Calu3 (cell line): ENCODE measurements around the gene SQSTM1. TPM values are rescaled to one million over a fixed set of nuclear protein-coding genes. Genes with fewer than 3 reads are reported as not detected.

Experiments
- BruUV-seq: library from RNA; stranded (reverse); fragments of 400-500 nt; replicated peaks from 2 replicates; lab custom pipeline; 2021; lab: Mats Ljungman, UMichigan
- CTCF ChIA-PET: fragments of 300-600 bp; sonication (Branson Sonifier 250); formaldehyde crosslinking; loops from one replicate; lab custom pipeline; 2022; ENCODE audit warnings: antibody characterized with exemption; lab: Charles Lee
- DNase-seq: peaks from one replicate; pipeline ENCODE4 v3.0.0; 2022
- H3K27ac Mint-ChIP-seq: one replicate; pipeline ENCODE4 v1.8.0; 2022; ENCODE audit warnings: mixed read lengths; ENCODE audit not compliant: unreplicated experiment
- H3K27me3 Mint-ChIP-seq: one replicate; pipeline ENCODE4 v1.8.0; 2022; ENCODE audit warnings: mixed read lengths; ENCODE audit not compliant: unreplicated experiment
- H3K36me3 Mint-ChIP-seq: one replicate; pipeline ENCODE4 v1.8.0; 2022; ENCODE audit warnings: mild to moderate bottlenecking, moderate library complexity, mixed read lengths; ENCODE audit not compliant: insufficient read depth, unreplicated experiment
- H3K4me1 Mint-ChIP-seq: one replicate; pipeline ENCODE4 v1.8.0; 2022; ENCODE audit warnings: mild to moderate bottlenecking, low read depth, mixed read lengths; ENCODE audit not compliant: unreplicated experiment
- H3K4me3 Mint-ChIP-seq: one replicate; pipeline ENCODE4 v1.8.0; 2022; ENCODE audit warnings: mild to moderate bottlenecking, low read depth, moderate library complexity, mixed read lengths; ENCODE audit not compliant: unreplicated experiment
- H3K9me3 Mint-ChIP-seq: one replicate; pipeline ENCODE4 v1.8.0; 2022; ENCODE audit warnings: low read depth, mixed read lengths; ENCODE audit not compliant: unreplicated experiment
- intact Hi-C: fragments of 100-400 bp; cut with micrococcal nuclease; formaldehyde crosslinking; loops from one replicate; pipeline ENCODE4 v1.10.0; 2022; ENCODE audit not compliant: unreplicated experiment
- total RNA-seq: library from RNA; stranded (reverse); gene quantifications from 2 replicates; pipeline ENCODE4 v1.2.3, GENCODE V29; 2022
- TF ChIP-seq, protein P1 (sequence below): fragments of 200-600 bp; IDR thresholded peaks from one replicate; pipeline ENCODE4 v1.8.0; 2022; ENCODE audit warnings: antibody characterized with exemption; ENCODE audit not compliant: unreplicated experiment

SQSTM1 gene
- total RNA-seq, 1 experiment from 2014 or later: 1,023 TPM

DNA sequence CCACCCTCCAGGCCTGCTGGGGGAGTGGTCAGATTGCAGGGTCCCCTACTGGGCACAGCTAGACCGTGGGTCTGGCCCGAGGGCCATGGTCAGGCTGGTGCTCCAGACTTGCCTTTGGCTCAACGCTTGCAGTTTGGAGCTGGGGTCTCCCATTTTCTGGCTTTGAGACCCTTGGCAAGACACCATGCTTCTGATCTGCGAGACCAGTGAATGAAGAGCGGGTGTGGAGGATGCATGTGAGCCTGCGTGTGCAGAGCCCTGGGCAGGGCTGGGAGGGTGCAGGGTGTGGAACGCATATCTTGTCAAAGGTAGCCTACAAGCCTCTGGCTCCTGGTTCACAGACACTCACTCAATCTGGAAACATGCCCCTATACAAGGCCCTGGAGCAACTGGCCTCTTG is 44.0 kb downstream of the SQSTM1 start:
- H3K36me3 Mint-ChIP-seq: peaks cover 57% of the 10 kb centered on the region
- no TSS peak for BruUV-seq
- H3K27me3 Mint-ChIP-seq: no peaks in the 10 kb centered on the region
- no peak overlapping the region for H3K4me3 Mint-ChIP-seq
- no peak for DNase-seq
- TF ChIP-seq, protein P1, sequence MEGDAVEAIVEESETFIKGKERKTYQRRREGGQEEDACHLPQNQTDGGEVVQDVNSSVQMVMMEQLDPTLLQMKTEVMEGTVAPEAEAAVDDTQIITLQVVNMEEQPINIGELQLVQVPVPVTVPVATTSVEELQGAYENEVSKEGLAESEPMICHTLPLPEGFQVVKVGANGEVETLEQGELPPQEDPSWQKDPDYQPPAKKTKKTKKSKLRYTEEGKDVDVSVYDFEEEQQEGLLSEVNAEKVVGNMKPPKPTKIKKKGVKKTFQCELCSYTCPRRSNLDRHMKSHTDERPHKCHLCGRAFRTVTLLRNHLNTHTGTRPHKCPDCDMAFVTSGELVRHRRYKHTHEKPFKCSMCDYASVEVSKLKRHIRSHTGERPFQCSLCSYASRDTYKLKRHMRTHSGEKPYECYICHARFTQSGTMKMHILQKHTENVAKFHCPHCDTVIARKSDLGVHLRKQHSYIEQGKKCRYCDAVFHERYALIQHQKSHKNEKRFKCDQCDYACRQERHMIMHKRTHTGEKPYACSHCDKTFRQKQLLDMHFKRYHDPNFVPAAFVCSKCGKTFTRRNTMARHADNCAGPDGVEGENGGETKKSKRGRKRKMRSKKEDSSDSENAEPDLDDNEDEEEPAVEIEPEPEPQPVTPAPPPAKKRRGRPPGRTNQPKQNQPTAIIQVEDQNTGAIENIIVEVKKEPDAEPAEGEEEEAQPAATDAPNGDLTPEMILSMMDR: no peak
- H3K4me1 Mint-ChIP-seq: no peaks in the 10 kb centered on the region
- intact Hi-C loops: no loop called here
- CTCF ChIA-PET: no interaction called here
- H3K27ac Mint-ChIP-seq: no peak overlapping the region
- peaks cover 3% of the 10 kb centered on the region for H3K9me3 Mint-ChIP-seq

DNA sequence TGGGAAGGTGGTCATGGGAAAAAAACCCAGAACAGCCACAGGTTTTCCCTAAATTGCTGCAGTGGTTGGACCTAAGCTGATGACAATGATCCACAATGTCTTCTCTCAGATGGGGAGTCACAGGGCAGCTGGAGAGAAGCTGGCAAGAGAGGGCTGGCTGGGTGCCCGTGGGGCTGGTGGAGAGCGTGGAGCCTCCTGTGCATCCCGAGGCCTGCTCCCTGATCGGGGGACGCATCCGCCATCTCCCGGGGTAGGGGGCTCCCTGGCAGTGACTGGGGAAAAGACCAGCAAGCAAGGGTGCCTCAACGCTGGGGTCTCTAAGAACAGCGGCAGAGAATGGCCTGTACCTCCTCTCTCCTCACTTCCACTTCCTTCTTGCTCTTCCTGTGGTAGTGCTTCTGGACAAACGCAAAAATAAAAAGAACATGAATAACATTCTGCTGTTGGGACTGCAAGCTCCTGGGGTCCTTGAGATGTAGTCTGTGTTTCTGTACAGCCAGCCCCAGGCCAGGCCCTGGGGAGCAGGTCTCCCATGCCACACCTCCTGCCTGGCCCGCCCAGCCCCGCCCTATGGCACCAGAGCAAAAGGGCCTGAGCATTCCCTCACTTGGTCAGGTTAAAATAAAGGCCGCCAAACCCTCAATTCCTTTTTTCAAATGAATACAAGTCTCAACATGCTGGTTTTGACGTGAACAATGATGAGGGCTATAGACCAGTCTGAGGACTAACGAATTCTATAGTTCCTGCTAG is 45.0 kb downstream of the SQSTM1 start:
- DNase-seq: no peak
- no TSS peak for BruUV-seq
- H3K4me1 Mint-ChIP-seq: no peaks in the 10 kb centered on the region
- intact Hi-C loops: no loop called here
- CTCF ChIA-PET: no interaction called here
- peaks cover 3% of the 10 kb centered on the region for H3K9me3 Mint-ChIP-seq
- TF ChIP-seq, protein P1: no peak
- H3K27ac Mint-ChIP-seq: no peak overlapping the region
- H3K27me3 Mint-ChIP-seq: no peaks in the 10 kb centered on the region
- no peak overlapping the region for H3K4me3 Mint-ChIP-seq
- peaks cover 60% of the 10 kb centered on the region for H3K36me3 Mint-ChIP-seq

DNA sequence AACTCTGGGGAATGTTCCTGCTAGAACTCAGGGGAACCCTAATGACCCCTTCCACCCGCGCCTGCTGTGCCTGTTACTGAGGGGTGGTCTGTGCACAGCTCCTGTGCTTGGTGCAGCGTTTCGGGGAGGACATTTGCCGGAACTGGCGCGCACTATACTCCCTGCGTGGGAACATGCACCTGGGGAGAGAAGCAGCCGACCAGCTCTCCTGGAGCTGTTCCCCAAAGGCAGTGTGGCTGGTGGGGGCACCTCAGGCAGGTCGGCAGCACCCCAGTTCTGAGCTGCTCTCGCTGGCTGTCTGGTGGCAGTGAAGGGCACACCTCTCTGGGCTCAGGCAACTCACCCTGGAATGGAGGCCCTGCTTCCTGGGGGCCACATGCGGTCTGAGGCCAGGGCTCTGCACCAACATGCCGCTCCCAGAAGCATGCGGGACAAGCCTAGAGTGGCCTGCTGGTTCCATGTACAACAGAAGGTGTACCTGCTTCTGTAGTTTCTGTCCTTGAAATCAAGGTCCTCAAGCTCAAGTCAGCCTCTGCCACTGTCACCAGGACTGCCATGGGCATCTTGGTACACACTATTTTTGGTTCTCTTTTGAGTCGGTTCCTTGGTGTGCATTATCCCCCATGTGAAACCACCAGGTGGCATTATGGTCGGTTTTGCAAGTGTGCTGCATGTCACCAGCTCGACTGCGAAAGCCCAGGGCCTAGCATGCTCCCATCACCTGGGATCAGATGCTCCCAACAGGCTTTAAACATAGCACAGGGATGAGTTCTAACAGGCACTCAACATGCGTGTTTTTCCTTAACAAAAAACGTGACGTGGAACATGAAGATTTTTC is 45.8 kb downstream of the SQSTM1 start:
- DNase-seq: no peak
- Mint-ChIP-seq H3K36me3 (peaks cover 67% of the 10 kb centered on the region), H3K27me3 (no peaks in the 10 kb centered on the region), H3K27ac (no peak overlapping the region), H3K9me3 (peaks cover 3% of the 10 kb centered on the region), H3K4me1 (no peaks in the 10 kb centered on the region), H3K4me3 (no peak overlapping the region)
- intact Hi-C loops: no loop called here
- CTCF ChIA-PET: interaction anchor here (0.6 kb wide), 1 partner anchor 316 kb away, joined by 4 read pairs; the partner anchor contains the start of gene RUFY1
- TF ChIP-seq, protein P1: no peak
- no TSS peak for BruUV-seq

DNA sequence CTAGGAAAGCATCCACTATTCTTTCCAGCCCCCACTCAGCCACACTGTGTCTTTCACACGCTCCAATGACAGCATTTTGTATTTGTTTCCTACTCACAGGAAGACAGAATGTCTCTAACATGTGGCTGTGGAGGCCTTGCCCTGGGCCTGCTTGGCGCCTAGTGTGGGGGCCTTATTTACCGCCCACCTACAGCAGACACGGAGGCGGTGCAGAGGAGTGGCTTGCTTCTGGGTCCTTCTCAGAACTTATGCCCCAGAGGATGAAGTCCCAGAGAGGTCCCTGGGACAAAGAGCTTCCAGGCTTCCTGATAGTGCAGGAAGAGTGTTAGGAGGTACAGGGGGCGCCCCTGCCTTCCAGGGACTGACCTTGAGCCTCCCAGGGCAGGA is 46.4 kb downstream of the SQSTM1 start:
- BruUV-seq: no TSS peak
- Mint-ChIP-seq H3K4me3 (no peak overlapping the region), H3K27ac (no peak overlapping the region), H3K4me1 (no peaks in the 10 kb centered on the region), H3K9me3 (peaks cover 3% of the 10 kb centered on the region), H3K27me3 (no peaks in the 10 kb centered on the region), H3K36me3 (peaks cover 68% of the 10 kb centered on the region)
- intact Hi-C loops: no loop called here
- TF ChIP-seq, protein P1: no peak
- no peak for DNase-seq
- CTCF ChIA-PET: interaction anchor here (0.6 kb wide), 1 partner anchor 316 kb away, joined by 4 read pairs; the partner anchor contains the start of gene RUFY1
